HG03469 (cell line): ENCODE results near the gene ADGRV1.
"Not testable (repeated sequence)": the region's sequence is repeated elsewhere in the genome, so short reads cannot be mapped to it uniquely, and the experiment has no call there.

Experiments used
- ATAC-seq: cut with Tn5 transposase; IDR thresholded peaks from one replicate; pipeline ENCODE4 v1.9.1; 2021; ENCODE audit warnings: mild to moderate bottlenecking, moderate library complexity, moderate number of reproducible peaks; ENCODE audit not compliant: unreplicated experiment

The ADGRV1 gene

DNA sequence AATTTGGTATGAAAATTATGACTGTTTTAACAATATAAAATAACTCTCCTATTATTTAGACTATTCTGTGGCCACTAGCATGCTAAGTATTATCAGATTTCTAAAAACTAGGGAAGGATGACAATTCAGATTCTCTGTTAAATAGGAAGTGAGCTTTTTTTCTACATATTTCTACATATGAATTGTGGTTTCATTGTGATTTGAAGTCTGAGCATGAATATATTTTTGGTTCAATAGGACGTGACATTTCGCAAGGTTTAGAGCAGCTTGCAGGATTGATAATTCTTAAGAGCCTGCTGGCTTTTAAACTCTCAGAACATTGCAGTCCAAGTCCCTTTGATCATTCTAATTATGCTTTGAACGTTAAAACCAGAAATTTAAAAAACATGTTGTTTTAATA, 82.9 kb downstream of the ADGRV1 start:
- no peak for ATAC-seq

GRCh38 chr5:90642706-90643229, 84.2 kb downstream of the ADGRV1 start:
- ATAC-seq: no peak

DNA sequence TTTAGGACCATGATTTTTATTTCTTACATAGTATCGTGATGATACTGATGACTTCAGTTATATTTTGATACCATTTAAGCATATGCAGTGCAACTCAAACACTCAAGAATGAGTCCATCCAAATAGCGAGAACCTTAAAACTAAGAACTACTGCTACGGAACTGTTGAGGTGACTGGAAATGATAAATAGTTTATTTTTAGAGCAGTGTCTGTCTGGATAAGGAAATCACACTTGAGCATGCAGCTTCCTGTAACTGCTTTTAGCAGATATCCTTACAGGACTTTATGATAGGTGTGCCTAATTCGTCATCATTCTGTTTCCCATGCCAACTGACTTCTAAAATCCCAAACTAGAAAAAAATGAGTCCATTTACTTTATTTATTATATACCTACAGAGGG, 85.5 kb downstream of the ADGRV1 start:
- ATAC-seq: no peak

DNA sequence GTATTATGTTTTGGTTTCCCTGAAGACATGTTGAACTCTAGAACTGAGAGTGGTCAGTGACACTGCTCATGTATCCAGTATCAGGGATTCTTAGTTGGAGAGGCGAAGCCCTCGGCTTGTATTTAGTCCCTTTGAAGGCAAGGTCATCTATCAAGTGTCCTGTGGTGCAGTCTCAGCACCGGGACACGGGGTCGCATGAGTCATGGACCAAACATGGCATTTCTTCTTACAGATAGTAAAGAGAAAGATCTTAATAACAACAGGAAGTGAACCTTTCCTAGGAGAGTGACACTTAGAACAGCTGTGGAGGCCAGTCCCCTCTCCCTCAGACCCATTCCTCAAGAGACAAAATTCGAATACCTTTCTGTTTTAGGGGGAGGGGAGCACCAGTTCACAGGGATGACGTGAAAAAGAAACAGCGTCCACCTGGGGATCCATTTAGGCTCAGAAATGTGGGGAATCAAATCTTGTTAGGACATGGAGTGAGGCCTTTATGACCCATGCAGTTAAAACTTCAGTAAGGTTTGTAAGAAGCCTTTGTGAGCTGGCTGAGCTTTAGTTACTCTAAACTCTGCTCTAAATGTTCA, 86.5 kb downstream of the ADGRV1 start:
- no peak for ATAC-seq

DNA sequence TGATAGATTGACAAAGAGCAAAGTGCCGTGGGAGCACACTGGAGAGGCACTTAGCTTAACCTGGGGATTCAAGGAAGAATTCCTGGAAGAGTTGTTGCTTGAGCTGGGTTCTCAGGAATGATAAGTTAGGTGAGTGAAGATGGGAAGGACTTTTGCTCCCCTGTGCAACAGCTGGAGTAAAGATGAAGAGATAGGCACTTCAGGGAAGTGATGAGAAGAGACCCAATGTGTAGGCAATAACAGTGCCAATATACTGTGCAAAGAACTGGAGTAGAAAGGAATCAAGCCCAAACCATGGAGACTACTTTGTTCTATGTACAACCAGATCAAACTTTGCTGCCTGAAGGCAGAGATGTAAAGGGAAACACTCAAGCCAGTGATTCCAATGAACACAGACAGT, 92.2 kb downstream of the ADGRV1 start:
- ATAC-seq: no peak

DNA sequence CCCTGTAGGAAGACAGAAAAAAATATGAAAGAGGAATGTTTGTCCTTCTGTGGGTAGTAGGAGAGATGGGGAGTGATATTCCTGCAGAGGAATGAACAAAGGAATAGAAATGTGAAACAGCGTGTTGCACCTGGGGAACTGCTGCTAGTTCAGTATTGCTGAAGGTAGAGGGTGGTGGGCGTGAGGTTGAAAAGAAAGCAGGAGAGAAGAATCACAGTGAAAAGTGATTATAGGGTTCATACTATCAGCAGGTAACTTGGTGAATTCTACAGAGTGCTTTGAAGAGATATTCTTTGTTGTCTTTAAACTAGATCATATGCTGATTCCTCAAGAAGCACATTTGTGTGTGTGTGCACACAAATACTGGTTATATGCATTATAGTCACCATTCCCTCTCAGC, 95.6 kb downstream of the ADGRV1 start:
- ATAC-seq: no peak

- no peak for ATAC-seq
These were observed 96.8 kb downstream of the ADGRV1 start for GRCh38 chr5:90655423-90655822.

GRCh38 chr5:90657030-90657429, 98.4 kb downstream of the ADGRV1 start:
- no peak for ATAC-seq

DNA sequence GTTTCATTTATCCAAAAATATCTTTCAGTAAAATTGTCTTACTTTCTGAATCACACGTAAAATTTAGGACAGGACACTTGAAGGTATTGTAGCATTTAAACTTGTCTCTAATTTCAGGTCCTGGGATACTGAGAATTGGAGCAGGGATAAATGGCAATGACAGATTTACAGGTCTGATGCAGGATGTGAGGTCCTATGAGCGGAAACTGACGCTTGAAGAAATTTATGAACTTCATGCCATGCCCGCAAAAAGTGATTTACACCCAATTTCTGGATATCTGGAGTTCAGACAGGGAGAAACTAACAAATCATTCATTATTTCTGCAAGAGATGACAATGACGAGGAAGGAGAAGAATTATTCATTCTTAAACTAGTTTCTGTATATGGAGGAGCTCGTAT, 99.2 kb downstream of the ADGRV1 start:
- no peak for ATAC-seq

DNA sequence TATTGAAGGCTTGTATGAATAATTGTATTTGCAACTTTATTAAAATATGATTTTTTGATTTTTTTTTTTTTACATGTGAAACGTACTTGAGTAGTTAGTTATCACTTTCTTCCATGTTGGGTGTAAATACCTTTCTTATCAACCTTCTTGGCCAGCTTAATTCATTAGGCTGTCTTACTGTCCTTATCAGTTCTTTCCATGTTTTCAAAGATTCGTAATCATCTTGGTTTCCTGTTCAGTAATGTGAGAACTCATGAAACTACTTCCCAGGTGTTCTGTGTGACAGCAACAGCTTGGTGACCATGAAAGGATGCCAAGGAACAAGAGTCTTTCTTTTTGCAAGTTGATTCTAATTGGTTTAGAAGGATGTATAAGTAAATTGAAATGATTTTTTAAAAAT, 100.0 kb downstream of the ADGRV1 start:
- ATAC-seq: no peak

GRCh38 chr5:90668079-90668565, 109.5 kb downstream of the ADGRV1 start:
- ATAC-seq: not testable (repeated sequence)

- no peak for ATAC-seq
These were observed 116.6 kb downstream of the ADGRV1 start for GRCh38 chr5:90675222-90675621.

DNA sequence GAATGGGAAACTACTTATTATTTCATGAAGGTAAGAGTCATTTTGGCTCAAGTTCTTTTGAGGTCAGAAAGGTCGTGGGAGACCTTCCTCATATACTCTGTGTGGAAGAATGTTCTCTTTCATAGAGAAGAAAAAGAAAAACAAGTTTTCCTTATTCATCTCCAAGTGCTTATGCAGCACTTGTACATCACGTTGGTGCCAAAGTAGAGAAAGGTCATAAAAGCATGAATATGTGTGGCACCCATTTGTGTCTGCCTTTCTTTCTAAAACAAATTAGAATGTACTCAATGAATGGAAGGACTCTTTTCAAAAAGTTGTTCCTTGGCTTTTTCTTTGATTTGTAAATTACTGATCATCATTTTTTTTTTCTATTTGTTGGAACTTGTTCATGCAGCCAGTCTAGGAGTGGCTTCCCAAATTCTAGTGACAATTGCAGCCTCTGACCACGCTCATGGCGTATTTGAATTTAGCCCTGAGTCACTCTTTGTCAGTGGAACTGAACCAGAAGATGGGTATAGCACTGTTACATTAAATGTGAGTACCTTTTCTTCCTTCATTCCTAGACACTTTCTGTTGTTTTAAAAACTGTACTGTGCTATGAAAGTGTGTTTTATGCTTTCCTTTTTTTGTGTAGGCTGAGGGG, 122.4 kb downstream of the ADGRV1 start:
- ATAC-seq: no peak

DNA sequence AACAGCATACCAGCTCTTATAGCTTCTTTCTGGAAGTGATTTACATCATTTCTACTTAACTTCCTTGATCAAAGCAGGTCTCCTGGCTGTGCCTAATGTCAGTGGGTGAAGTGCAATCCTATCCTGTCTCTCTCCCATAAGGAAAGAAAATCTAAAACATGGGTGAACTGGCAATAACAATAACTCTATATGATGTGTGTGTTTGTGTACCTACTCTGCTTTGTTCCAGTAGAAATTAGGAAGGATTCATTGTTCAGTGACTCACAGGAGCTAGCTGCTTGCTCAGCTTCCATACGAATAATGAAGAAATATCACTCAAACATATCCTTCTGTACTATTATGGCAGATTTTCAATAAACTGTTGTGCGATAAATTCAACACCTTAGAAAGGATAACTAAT, 123.7 kb downstream of the ADGRV1 start:
- ATAC-seq: no peak

DNA sequence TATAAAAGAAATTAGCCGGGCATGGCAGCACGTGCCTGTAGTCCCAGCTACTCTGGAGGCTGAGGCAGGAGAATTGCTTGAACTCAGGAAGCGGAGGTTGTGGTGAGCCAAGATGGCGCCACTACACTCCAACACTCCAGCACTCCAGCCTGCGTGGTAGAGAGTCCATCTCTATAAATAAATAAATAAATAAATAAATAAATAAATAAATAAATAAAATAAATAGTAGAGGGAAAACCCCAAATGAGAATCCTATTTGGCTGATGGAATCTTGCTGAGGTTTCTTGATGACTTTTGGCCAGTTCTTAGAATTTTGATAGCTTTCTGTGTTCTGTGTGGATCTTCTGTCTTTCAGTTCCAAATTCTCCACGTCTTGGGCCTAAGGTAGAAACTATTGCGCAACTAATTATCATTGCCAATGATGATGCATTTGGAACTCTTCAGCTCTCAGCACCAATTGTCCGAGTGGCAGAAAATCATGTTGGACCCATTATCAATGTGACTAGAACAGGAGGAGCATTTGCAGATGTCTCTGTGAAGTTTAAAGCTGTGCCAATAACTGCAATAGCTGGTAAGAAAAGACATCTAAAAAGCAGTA, 126.9 kb downstream of the ADGRV1 start:
- ATAC-seq: no peak

- not testable (repeated sequence) for ATAC-seq
These were observed 127.8 kb downstream of the ADGRV1 start for GRCh38 chr5:90686363-90686762.

- not testable (repeated sequence) for ATAC-seq
These were observed 128.9 kb downstream of the ADGRV1 start for GRCh38 chr5:90687458-90687857.

- no peak for ATAC-seq
These were observed 130.5 kb downstream of the ADGRV1 start for GRCh38 chr5:90689064-90689463.

GRCh38 chr5:90690307-90690706, 131.7 kb downstream of the ADGRV1 start:
- ATAC-seq: no peak

- no peak for ATAC-seq
These were observed 132.9 kb downstream of the ADGRV1 start for GRCh38 chr5:90691533-90691932.

- ATAC-seq: no peak
These were observed 137.6 kb downstream of the ADGRV1 start for GRCh38 chr5:90696153-90696552.

GRCh38 chr5:90700299-90700698, 141.7 kb downstream of the ADGRV1 start:
- ATAC-seq: no peak
